ENCODE results near the gene RBM5.
"Not testable (repeated sequence)": the region's sequence is repeated elsewhere in the genome, so short reads cannot be mapped to it uniquely, and the experiment has no call there.

RBM5 gene

GRCh38 chr3:50088725-50089608, at the start of gene RBM5:
RBM5 (plus strand) TSS chr3:50088919; CDS start chr3:50090435, 1,516 bp downstream.
- peak; percentile 85 for DNase-seq

- no peak for DNase-seq
Observed at GRCh38 chr3:50044976-50045375, 43.7 kb upstream of the RBM5 start.

- no peak for DNase-seq
Observed at GRCh38 chr3:50047426-50047825, 41.3 kb upstream of the RBM5 start.

GRCh38 chr3:50050361-50050760, 38.4 kb upstream of the RBM5 start:
- no peak for DNase-seq

- no peak for DNase-seq
Observed at GRCh38 chr3:50057756-50058155, 31.0 kb upstream of the RBM5 start.

- DNase-seq, result no peak
Observed at GRCh38 chr3:50068134-50068533, 20.6 kb upstream of the RBM5 start.

- DNase-seq, result no peak
Observed at GRCh38 chr3:50078091-50078490, 10.6 kb upstream of the RBM5 start.

- DNase-seq, result no peak
Observed at GRCh38 chr3:50078622-50079021, 10.1 kb upstream of the RBM5 start.

GRCh38 chr3:50084951-50085350, 3.8 kb upstream of the RBM5 start:
- DNase-seq, result not testable (repeated sequence)

- peak; percentile 28 for DNase-seq
Observed at GRCh38 chr3:50089609-50089945, 858 bp downstream of the RBM5 start.

GRCh38 chr3:50090984-50091383, 2.3 kb downstream of the RBM5 start:
- DNase-seq, result no peak

GRCh38 chr3:50095352-50095998, 6.8 kb downstream of the RBM5 start:
- no peak for DNase-seq

GRCh38 chr3:50100386-50100785, 11.7 kb downstream of the RBM5 start:
- DNase-seq, result no peak

- no peak for DNase-seq
Observed at GRCh38 chr3:50100956-50101845, 12.5 kb downstream of the RBM5 start.

- DNase-seq, result no peak
Observed at GRCh38 chr3:50102558-50102957, 13.8 kb downstream of the RBM5 start.

- no peak for DNase-seq
Observed at GRCh38 chr3:50111757-50112156, 23.0 kb downstream of the RBM5 start.

- DNase-seq, result no peak
Observed at GRCh38 chr3:50112462-50112861, 23.7 kb downstream of the RBM5 start.

- no peak for DNase-seq
Observed at GRCh38 chr3:50117120-50117519, 28.4 kb downstream of the RBM5 start.

- DNase-seq, result no peak
Observed at GRCh38 chr3:50118237-50118636, 29.5 kb downstream of the RBM5 start.

GRCh38 chr3:50119786-50120185, 31.1 kb downstream of the RBM5 start:
- DNase-seq, result no peak

- no peak for DNase-seq
Observed at GRCh38 chr3:50120364-50121071, 31.8 kb downstream of the RBM5 start.

Measured in kidney glomerular epithelial cell (primary cell).